Fibroblast of lung (primary cell): Measurements from ENCODE around the gene C12orf43.

Experiments used
- CTCF ChIP-seq, 2 donors: IDR thresholded peaks in 1 of 2; conservative IDR thresholded peaks in 1 of 2; 1 replicate in 1 of 2; 2 replicates in 1 of 2; pipeline ENCODE4 v1.5.1; 2011 to 2012; ENCODE audit warnings: low read length in 2 of 2, control low read depth in 1 of 2, inconsistent platforms in 1 of 2, low read depth in 1 of 2, mild to moderate bottlenecking in 1 of 2
- EZH2 ChIP-seq: IDR thresholded peaks from 2 replicates; pipeline ENCODE4 v1.5.1; 2012; ENCODE audit warnings: low read length, control low read depth, mild to moderate bottlenecking; ENCODE audit errors: missing control alignments

DNA sequence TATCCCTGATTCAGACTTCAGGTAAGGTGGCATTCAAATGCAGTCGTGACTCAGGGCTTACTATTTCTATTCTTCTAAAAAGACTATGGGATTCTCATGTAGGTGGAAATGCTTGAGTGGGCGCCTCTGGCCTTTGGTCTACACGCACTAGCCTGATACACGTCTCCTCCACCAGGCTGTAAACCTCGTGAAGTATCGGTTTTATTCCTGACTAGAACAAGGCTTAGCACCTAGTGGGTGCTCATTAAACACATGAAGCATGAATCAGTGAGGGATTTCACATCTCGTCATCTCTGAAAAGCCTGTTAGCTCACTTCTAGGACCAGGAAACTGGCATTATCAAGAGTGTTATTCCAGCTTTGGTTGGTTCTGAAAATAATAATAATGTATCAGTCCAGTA is 55.6 kb downstream of the C12orf43 start:
- TF ChIP-seq CTCF (conservative IDR thresholded peaks at IDR 0.05 in 1 of 2, IDR thresholded peaks at IDR 0.05 in 1 of 2; ENCODE audit: low read depth in 1 of 2, low read length in 2 of 2) (no peak), EZH2 (no peak)
